IMR-90 (cell line): ENCODE data around the gene TM4SF5. TPM values are rescaled to one million over a fixed set of nuclear protein-coding genes. Genes with fewer than 3 reads are reported as not detected.

ENCODE experiments used
- ATAC-seq: fragments of 200-7000 bp; cut with Tn5 transposase; 2 replicates; pipeline ENCODE4 v1.9.1; 2020; ENCODE audit warnings: low read depth, mild to moderate bottlenecking, moderate library complexity
- BruUV-seq: library from RNA; stranded (reverse); fragments of 400-500 nt; replicated peaks from 2 replicates; lab custom pipeline; 2021; lab: Mats Ljungman, UMichigan
- CTCF ChIA-PET: fragments of 300-600 bp; formaldehyde crosslinking; extraction: SDS; loops from one replicate; lab custom pipeline; 2021; ENCODE audit warnings: antibody characterized with exemption; lab: Yijun Ruan, JAX
- POLR2A ChIA-PET: fragments of 300-600 bp; sonication (Branson Sonifier 250); formaldehyde crosslinking; loops from one replicate; lab custom pipeline; 2022; ENCODE audit warnings: antibody characterized with exemption; ENCODE audit not compliant: unreplicated experiment; lab: Charles Lee
- DNase-seq: peaks from one replicate; pipeline ENCODE4 v3.0.0; 2013
- H2AFZ ChIP-seq: replicated peaks from 2 replicates; pipeline ENCODE3; 2013; ENCODE audit warnings: low read length, mild to moderate bottlenecking; ENCODE audit not compliant: poor library complexity
- H2AK5ac ChIP-seq: 2 replicates; pipeline ENCODE4 v1.6.1; 2013; ENCODE audit warnings: low read depth, low read length, inconsistent platforms
- H2AK9ac ChIP-seq: replicated peaks from 2 replicates; pipeline ENCODE3; 2013; ENCODE audit warnings: mild to moderate bottlenecking, low read depth, low read length, moderate library complexity; ENCODE audit not compliant: poor library complexity
- H2BK120ac ChIP-seq: 2 replicates; pipeline ENCODE4 v1.6.1; 2013; ENCODE audit warnings: low read depth, low read length, inconsistent platforms
- H2BK15ac ChIP-seq: 3 replicates; pipeline ENCODE4 v1.6.1; 2013; ENCODE audit warnings: low read depth, low read length, inconsistent platforms
- H2BK20ac ChIP-seq: 2 replicates; pipeline ENCODE4 v1.6.1; 2013; ENCODE audit warnings: low read depth, mild to moderate bottlenecking, inconsistent platforms, low read length, moderate library complexity
- H2BK5ac ChIP-seq: 2 replicates; pipeline ENCODE4 v1.6.1; 2013; ENCODE audit warnings: mild to moderate bottlenecking, low read depth, low read length, inconsistent platforms; ENCODE audit not compliant: poor library complexity, severe bottlenecking
- H3K14ac ChIP-seq: replicated peaks from 2 replicates; pipeline ENCODE4 v1.6.1; 2013; ENCODE audit warnings: low read depth, low read length, inconsistent platforms
- H3K18ac ChIP-seq: 2 replicates; pipeline ENCODE4 v1.6.1; 2013; ENCODE audit warnings: low read depth, low read length, control low read depth
- H3K23ac ChIP-seq: 2 replicates; pipeline ENCODE4 v1.6.1; 2013; ENCODE audit warnings: low read depth, low read length, inconsistent platforms
- H3K27ac ChIP-seq: 2 replicates; pipeline ENCODE4 v1.5.1; 2013; ENCODE audit warnings: mild to moderate bottlenecking, control low read depth, low read length; ENCODE audit not compliant: insufficient read depth
- H3K27me3 ChIP-seq: 2 replicates; pipeline ENCODE4 v1.6.1; 2013; ENCODE audit warnings: low read length; ENCODE audit not compliant: control insufficient read depth, insufficient read depth
- H3K36me3 ChIP-seq: 2 replicates; pipeline ENCODE4 v1.6.1; 2013; ENCODE audit warnings: low read length, mixed read lengths; ENCODE audit not compliant: control insufficient read depth, insufficient read depth
- H3K4ac ChIP-seq: 2 replicates; pipeline ENCODE4 v1.6.1; 2013; ENCODE audit warnings: low read depth, low read length, inconsistent platforms
- H3K4me1 ChIP-seq: 2 replicates; pipeline ENCODE4 v1.6.1; 2013; ENCODE audit warnings: low read length, mixed read lengths; ENCODE audit not compliant: control insufficient read depth, insufficient read depth
- H3K4me2 ChIP-seq: 2 replicates; pipeline ENCODE4 v1.6.1; 2013; ENCODE audit warnings: low read depth, mild to moderate bottlenecking, control low read depth, low read length, moderate library complexity
- H3K4me3 ChIP-seq: 2 replicates; pipeline ENCODE4 v1.5.1; 2013; ENCODE audit warnings: low read depth, mild to moderate bottlenecking, control low read depth, low read length, moderate library complexity; ENCODE audit not compliant: insufficient read depth
- H3K56ac ChIP-seq: 2 replicates; pipeline ENCODE4 v1.6.1; 2013; ENCODE audit warnings: low read length, inconsistent platforms; ENCODE audit not compliant: insufficient read depth; ENCODE audit errors: extremely low read depth
- H3K79me1 ChIP-seq, 2 experiments: 2 replicates each; pipeline ENCODE4 v1.6.1; 2013; ENCODE audit warnings: low read length in 2 of 2, inconsistent platforms in 1 of 2, low read depth in 1 of 2
- H3K9ac ChIP-seq: 2 replicates; pipeline ENCODE4 v1.6.1; 2013; ENCODE audit warnings: low read depth, low read length, control low read depth
- H3K9me1 ChIP-seq: 2 replicates; pipeline ENCODE4 v1.6.1; 2013; ENCODE audit warnings: low read length, inconsistent platforms; ENCODE audit not compliant: insufficient read depth
- H3K9me3 ChIP-seq: 2 replicates; pipeline ENCODE4 v1.6.1; 2013; ENCODE audit warnings: low read length; ENCODE audit not compliant: control insufficient read depth, insufficient read depth
- H4K20me1 ChIP-seq: 2 replicates; pipeline ENCODE4 v1.6.1; 2013; ENCODE audit warnings: low read length, inconsistent platforms; ENCODE audit not compliant: insufficient read depth
- H4K5ac ChIP-seq: 2 replicates; pipeline ENCODE4 v1.6.1; 2013; ENCODE audit warnings: mild to moderate bottlenecking, low read depth, low read length, control low read depth
- H4K8ac ChIP-seq, 2 experiments: 2 replicates each; pipeline ENCODE4 v1.6.1; 2013; ENCODE audit warnings: low read depth in 2 of 2, low read length in 2 of 2, control low read depth in 1 of 2, inconsistent platforms in 1 of 2
- H4K91ac ChIP-seq: 2 replicates; pipeline ENCODE4 v1.6.1; 2013; ENCODE audit warnings: low read depth, low read length, inconsistent platforms; ENCODE audit not compliant: insufficient read depth
- CEBPB ChIP-seq: IDR thresholded peaks from 2 replicates; pipeline ENCODE4 v1.6.1; 2012; ENCODE audit warnings: low read depth, low read length, improper control_type of control experiment
- CHD1 ChIP-seq: IDR thresholded peaks from 2 replicates; pipeline ENCODE4 v1.6.1; 2012; ENCODE audit warnings: low read depth, low read length, improper control_type of control experiment
- FOS ChIP-seq: fragments of 150-350 bp; IDR thresholded peaks from 2 replicates; pipeline ENCODE4 v1.6.1; 2016; ENCODE audit warnings: low read depth, low read length
- MAFK ChIP-seq: IDR thresholded peaks from 2 replicates; pipeline ENCODE4 v1.6.1; 2012; ENCODE audit warnings: low read depth, low read length, improper control_type of control experiment
- MAZ ChIP-seq: IDR thresholded peaks from 2 replicates; pipeline ENCODE4 v1.6.1; 2012; ENCODE audit warnings: low read depth, mild to moderate bottlenecking, low read length, improper control_type of control experiment, moderate library complexity, borderline replicate concordance
- MXI1 ChIP-seq: IDR thresholded peaks from 2 replicates; pipeline ENCODE4 v1.6.1; 2012; ENCODE audit warnings: low read depth, mild to moderate bottlenecking, low read length, moderate library complexity, borderline replicate concordance
- NFE2L2 ChIP-seq: fragments of 150-350 bp; IDR thresholded peaks from 2 replicates; pipeline ENCODE4 v1.6.1; 2016; ENCODE audit warnings: low read depth, mild to moderate bottlenecking, low read length
- POLR2A ChIP-seq: IDR thresholded peaks from 2 replicates; pipeline ENCODE4 v1.6.1; 2012; ENCODE audit warnings: mild to moderate bottlenecking, low read depth, low read length
- WGBS, 2 experiments: methylation state at CpG; one replicate each; pipeline versions ENCODE4 v1.1.5 to v1.1.7; 2013; ENCODE audit warnings: missing lambda C conversion rate in 2 of 2; ENCODE audit not compliant: insufficient read length in 1 of 2; ENCODE audit errors: extremely low coverage in 2 of 2; 5-methylcytosine and 5-hydroxymethylcytosine counted together
- dilution Hi-C: fragments of 300-500 bp; cut with HindIII; formaldehyde crosslinking; loops from one replicate; pipeline ENCODE4 v1.14.3; 2018; ENCODE audit warnings: low sequenced_read_pairs; ENCODE audit not compliant: unreplicated experiment
- in situ Hi-C: fragments of 300-500 bp; cut with MboI; formaldehyde crosslinking; loops from 3 replicates; pipeline ENCODE4 v1.14.3; 2019; ENCODE audit warnings: low sequenced_read_pairs, inconsistent platforms, mixed read lengths
- intact Hi-C: fragments of 100-400 bp; cut with micrococcal nuclease; formaldehyde crosslinking; loops from 2 replicates; pipeline ENCODE4 v1.10.0; 2022
- polyA plus RNA-seq, 3 experiments: library from polyadenylated mRNA; depleted of rRNA; stranded (reverse); fragments of >200 nt; gene quantifications; 2 replicates each; pipeline ENCODE4 v1.2.3, GENCODE V29; 2012; ENCODE audit warnings: low replicate concordance in 1 of 3
- total RNA-seq: library from RNA; depleted of rRNA; stranded (reverse); fragments of >200 nt; gene quantifications from 2 replicates; pipeline ENCODE4 v1.2.3, GENCODE V29; 2012
- TF ChIP-seq, protein P1 (sequence below): fragments of 150-350 bp; IDR thresholded peaks from 2 replicates; pipeline ENCODE4 v1.6.1; 2017; ENCODE audit warnings: mild to moderate bottlenecking, antibody characterized with exemption, low read length, low read depth

The TM4SF5 gene
- total and polyA plus RNA-seq, 2 of the 4 experiments (the other 2 are of a cell fraction) = not detected

DNA sequence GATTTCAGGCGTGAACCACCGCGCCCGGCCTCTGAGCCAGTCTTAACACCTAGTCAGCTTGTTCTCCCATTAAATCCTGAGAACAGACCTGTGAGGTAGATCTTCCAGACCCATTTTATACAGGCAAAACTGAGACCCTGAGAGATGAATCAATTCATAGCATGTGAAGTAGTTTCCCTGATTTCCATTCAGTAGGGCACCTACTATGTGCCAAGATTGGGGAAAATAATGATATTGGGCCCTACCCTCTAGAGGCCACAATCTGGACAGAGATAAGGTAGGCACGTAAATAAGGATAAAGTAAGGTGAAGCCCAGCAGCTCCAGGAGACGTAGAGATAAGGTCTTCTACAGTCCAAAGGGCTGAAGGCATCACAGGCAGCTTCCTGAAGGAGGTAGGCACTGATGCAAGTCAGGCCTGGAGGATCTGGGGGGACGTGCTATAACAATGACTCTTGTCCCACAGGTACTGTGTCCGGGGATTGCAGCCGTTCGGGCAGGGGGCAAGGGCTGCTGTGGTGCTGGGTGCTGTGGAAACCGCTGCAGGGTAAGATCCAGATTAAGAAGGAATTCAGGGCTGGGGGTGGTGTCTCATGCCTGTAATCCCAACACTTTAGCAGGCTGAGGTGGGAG is 8.8 kb downstream of the TM4SF5 start:
- Histone ChIP-seq H3K9ac (no peak overlapping the region), H3K4me1 (peaks cover 3% of the 10 kb centered on the region; the same call in 1 of the 2 replicates), H3K23ac (no peak overlapping the region), H2BK20ac (no peak overlapping the region), H3K9me1 (no peaks in the 10 kb centered on the region), H3K9me3 (no peaks in the 10 kb centered on the region), H3K14ac (no peak overlapping the region), H3K79me1 (no peaks in the 10 kb centered on the region), H3K27ac (no peak overlapping the region), H4K8ac (no peak overlapping the region), H2BK120ac (no peak overlapping the region), H3K18ac (no peak overlapping the region), H3K4me2 (no peak overlapping the region), H3K36me3 (no peaks in the 10 kb centered on the region), H3K27me3 (peaks cover 48% of the 10 kb centered on the region), H2AFZ (no peak overlapping the region), H4K91ac (no peak overlapping the region), H3K4ac (no peak overlapping the region), H2BK15ac (no peak overlapping the region), H4K20me1 (no peaks in the 10 kb centered on the region), H3K4me3 (no peak overlapping the region), H2BK5ac (no peak overlapping the region), H2AK5ac (no peak overlapping the region), H4K5ac (no peak overlapping the region), H2AK9ac (no peak overlapping the region), H3K56ac (no peak overlapping the region)
- intact Hi-C loops = no loop called here
- dilution Hi-C loops = no loop called here
- TF ChIP-seq CEBPB (no peak), FOS (no peak), MXI1 (no peak), POLR2A (no peak), NFE2L2 (no peak), MAFK (no peak), MAZ (no peak), CHD1 (no peak)
- TF ChIP-seq, protein P1, sequence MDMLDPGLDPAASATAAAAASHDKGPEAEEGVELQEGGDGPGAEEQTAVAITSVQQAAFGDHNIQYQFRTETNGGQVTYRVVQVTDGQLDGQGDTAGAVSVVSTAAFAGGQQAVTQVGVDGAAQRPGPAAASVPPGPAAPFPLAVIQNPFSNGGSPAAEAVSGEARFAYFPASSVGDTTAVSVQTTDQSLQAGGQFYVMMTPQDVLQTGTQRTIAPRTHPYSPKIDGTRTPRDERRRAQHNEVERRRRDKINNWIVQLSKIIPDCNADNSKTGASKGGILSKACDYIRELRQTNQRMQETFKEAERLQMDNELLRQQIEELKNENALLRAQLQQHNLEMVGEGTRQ = no peak
- in situ Hi-C loops = no loop called here
- ChIA-PET CTCF (interaction anchor here (1.0 kb wide), 1 partner anchor 10 kb away, joined by 3 read pairs; no protein-coding TSS in a partner anchor), POLR2A (no interaction called here)
- no TSS peak for BruUV-seq
- 30% methylated on average over 3 of the region's 11 CpGs; no CpG with 5 or more reads in 1 of the 2 experiments for WGBS, 2 experiments
- DNase-seq (no peak), ATAC-seq (no peak)
